Thoracic aorta (tissue), 2 donors: ENCODE results near the gene SGO2. TPM values are rescaled to one million over a fixed set of nuclear protein-coding genes. Genes with fewer than 3 reads are reported as not detected.
"Not testable (repeated sequence)": the region's sequence is repeated elsewhere in the genome, so short reads cannot be mapped to it uniquely, and the experiment has no call there.

Source experiments
- ATAC-seq: fragments of 150-250 bp; one replicate; pipeline ENCODE4 v1.8.0; 2017; ENCODE audit warnings: low read depth; ENCODE audit not compliant: insufficient number of reproducible peaks, low FRiP score
- DNase-seq: peaks from one replicate; pipeline ENCODE4 v3.0.0-alpha.2; 2020; ENCODE audit warnings: low spot score
- H3K27ac ChIP-seq, 2 donors: fragments of 200-600 bp; sonication (generic); 1 replicate in 1 of 2; 2 replicates in 1 of 2; pipeline ENCODE4 v1.5.1; 2016; ENCODE audit warnings: mild to moderate bottlenecking in 2 of 2, moderate library complexity in 2 of 2
- H3K27me3 ChIP-seq: fragments of 200-600 bp; sonication (generic); replicated peaks from 2 replicates; pipeline ENCODE4 v1.6.0; 2016; ENCODE audit warnings: mild to moderate bottlenecking; ENCODE audit not compliant: insufficient read depth
- H3K36me3 ChIP-seq: fragments of 200-600 bp; sonication (generic); one replicate; pipeline ENCODE4 v1.5.1; 2016
- H3K4me1 ChIP-seq, 2 donors: fragments of 200-600 bp; sonication (generic); 1 replicate in 1 of 2; 2 replicates in 1 of 2; pipeline versions ENCODE4 v1.5.1 to v1.6.0; 2016; ENCODE audit warnings: low read depth in 2 of 2, mild to moderate bottlenecking in 1 of 2; ENCODE audit not compliant: control insufficient read depth in 1 of 2
- H3K4me3 ChIP-seq: fragments of 200-600 bp; sonication (generic); 2 replicates; pipeline ENCODE4 v1.5.1; 2016; ENCODE audit warnings: mild to moderate bottlenecking
- H3K9me3 ChIP-seq: fragments of 200-600 bp; sonication (generic); 2 replicates; pipeline ENCODE4 v1.5.1; 2016
- CTCF ChIP-seq: fragments of 200-600 bp; sonication (generic); IDR thresholded peaks from one replicate; pipeline ENCODE4 v1.5.1; 2019; ENCODE audit warnings: antibody characterized with exemption
- total RNA-seq, 2 donors: library from RNA; depleted of rRNA; stranded (reverse); fragments of >200 nt; gene quantifications; one replicate each; pipeline versions ENCODE4 v1.1.0 to v1.2.3, GENCODE V29; 2016

Gene SGO2
- total RNA-seq, 2 donors from 2014 or later: 0.54 to 2.6 TPM

DNA sequence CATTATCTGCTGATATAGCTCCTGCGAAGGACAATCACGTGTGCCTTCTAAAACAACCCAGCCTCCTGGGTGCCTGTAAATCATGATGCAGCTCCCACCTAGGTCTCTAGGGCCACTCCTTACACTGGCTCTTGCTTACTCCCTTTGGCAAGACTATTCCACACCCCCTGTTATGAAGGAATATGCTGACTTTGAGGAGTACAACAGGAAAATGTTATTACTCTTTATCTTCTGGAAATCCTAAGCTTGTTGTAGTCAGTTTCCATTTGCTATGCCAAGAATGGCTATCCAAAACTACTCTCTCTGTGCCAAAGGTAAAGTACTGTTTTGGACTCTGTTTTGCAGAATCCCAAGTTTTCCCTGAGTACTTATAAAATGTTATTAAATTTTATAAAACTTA, 7.7 kb downstream of the SGO2 start:
- no peak for TF ChIP-seq CTCF

DNA sequence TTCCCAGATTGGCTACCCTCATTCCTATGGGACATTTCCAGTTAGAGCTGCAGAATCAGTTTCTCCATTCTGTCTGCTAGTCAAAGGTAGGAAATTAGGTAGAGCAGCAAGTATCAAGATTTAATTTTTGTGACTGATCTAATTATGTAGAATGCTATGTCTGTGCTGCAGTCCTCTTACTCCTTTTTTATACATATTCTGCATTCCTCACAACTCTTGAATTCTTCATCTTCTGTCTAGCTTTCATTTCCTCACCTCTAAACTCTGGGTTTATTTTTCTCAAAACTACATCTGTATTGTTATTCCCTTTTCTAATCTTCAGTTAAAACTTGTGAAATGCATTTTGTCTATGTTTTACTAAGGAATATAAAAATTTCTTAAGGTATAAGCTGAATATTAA, 8.6 kb downstream of the SGO2 start:
- no peaks in the 10 kb centered on the region for H3K9me3 ChIP-seq
- H3K36me3 ChIP-seq: no peaks in the 10 kb centered on the region
- DNase-seq: no peak
- ATAC-seq: no peak
- no peak for TF ChIP-seq CTCF
- H3K27ac ChIP-seq: no peak overlapping the region
- H3K4me3 ChIP-seq: no peak overlapping the region
- no peaks in the 10 kb centered on the region for H3K27me3 ChIP-seq
- H3K4me1 ChIP-seq: no peaks in the 10 kb centered on the region

More for the DNA sequence above, 7.7 kb downstream of the SGO2 start:
- H3K36me3 ChIP-seq: no peaks in the 10 kb centered on the region
- H3K4me1 ChIP-seq: no peaks in the 10 kb centered on the region
- H3K27me3 ChIP-seq: no peaks in the 10 kb centered on the region
- no peak for ATAC-seq
- no peak overlapping the region for H3K27ac ChIP-seq
- no peaks in the 10 kb centered on the region for H3K9me3 ChIP-seq
- H3K4me3 ChIP-seq: no peak overlapping the region
- no peak for DNase-seq

DNA sequence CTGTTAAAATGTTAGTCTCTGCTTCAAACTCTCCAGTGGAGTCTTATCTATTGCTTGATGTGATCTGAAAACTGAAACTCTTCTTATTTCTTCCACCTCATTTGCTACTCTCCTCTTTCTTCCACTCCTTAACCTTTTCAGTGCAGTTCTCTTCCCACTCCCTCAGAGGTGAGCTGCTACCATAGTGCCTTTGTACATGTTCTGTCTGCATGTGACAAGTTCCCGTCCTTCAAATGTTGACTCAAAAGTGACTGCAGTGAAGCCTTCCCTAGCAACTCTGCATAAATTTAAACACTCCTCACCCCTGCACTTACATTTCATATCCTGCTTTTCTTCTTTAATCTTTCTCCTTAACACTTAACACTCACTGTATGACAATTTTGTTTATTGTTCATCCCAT, 12.1 kb downstream of the SGO2 start:
- TF ChIP-seq CTCF: no peak
- no peak overlapping the region for H3K4me3 ChIP-seq
- H3K36me3 ChIP-seq: no peaks in the 10 kb centered on the region
- no peak overlapping the region for H3K27ac ChIP-seq
- ATAC-seq: no peak
- H3K9me3 ChIP-seq: no peaks in the 10 kb centered on the region
- DNase-seq: no peak
- no peaks in the 10 kb centered on the region for H3K4me1 ChIP-seq
- no peaks in the 10 kb centered on the region for H3K27me3 ChIP-seq

- Histone ChIP-seq H3K4me3 (no peak overlapping the region), H3K9me3 (no peaks in the 10 kb centered on the region), H3K27me3 (no peaks in the 10 kb centered on the region), H3K36me3 (no peaks in the 10 kb centered on the region), H3K4me1 (no peaks in the 10 kb centered on the region), H3K27ac (no peak overlapping the region)
- TF ChIP-seq CTCF: no peak
- ATAC-seq: no peak
- DNase-seq: no peak
Observed at GRCh38 chr2:200540793-200541192, 14.8 kb downstream of the SGO2 start.

GRCh38 chr2:200566596-200566995, 40.6 kb downstream of the SGO2 start:
- H3K4me3 ChIP-seq, DNase-seq, H3K36me3 ChIP-seq, H3K4me1 ChIP-seq, H3K9me3 ChIP-seq, H3K27me3 ChIP-seq, ATAC-seq, H3K27ac ChIP-seq: not testable (repeated sequence)

DNA sequence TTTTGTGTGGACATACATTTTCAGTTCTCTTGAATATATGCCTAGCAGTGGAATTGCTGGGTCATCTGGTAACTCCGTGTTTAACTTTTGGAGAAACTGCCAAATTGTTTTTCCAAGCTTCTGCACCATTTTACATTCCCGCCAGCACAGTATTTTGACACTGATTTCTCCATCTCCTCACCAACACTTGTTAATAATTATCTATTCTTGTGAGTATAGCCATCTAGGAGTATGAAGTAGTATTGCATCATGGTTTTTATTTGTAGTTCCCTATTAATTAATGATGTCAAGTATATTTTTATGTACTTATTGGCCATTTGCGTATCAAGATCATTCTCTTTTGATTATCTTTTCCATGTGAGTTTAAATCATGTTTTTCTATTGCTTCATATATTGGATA, 41.9 kb downstream of the SGO2 start:
- Histone ChIP-seq H3K4me1 (no peaks in the 10 kb centered on the region), H3K27me3 (no peaks in the 10 kb centered on the region), H3K36me3 (no peaks in the 10 kb centered on the region), H3K4me3 (no peak overlapping the region), H3K9me3 (no peaks in the 10 kb centered on the region), H3K27ac (no peak overlapping the region)
- ATAC-seq (no peak), DNase-seq (no peak)
- TF ChIP-seq CTCF: no peak
